ENCODE data around the gene CELSR3.

The CELSR3 gene

GRCh38 chr3:48631516-48632448 is 30.9 kb downstream of the CELSR3 start:
- FAIRE-seq = no peak

- no peak for FAIRE-seq
These were observed 31.9 kb downstream of the CELSR3 start for GRCh38 chr3:48630833-48631232.

GRCh38 chr3:48630407-48630806 is 32.3 kb downstream of the CELSR3 start:
- no peak for FAIRE-seq

GRCh38 chr3:48629894-48630293 is 32.8 kb downstream of the CELSR3 start:
- FAIRE-seq = no peak

- FAIRE-seq = no peak
These were observed 34.2 kb downstream of the CELSR3 start for GRCh38 chr3:48628277-48629017.

GRCh38 chr3:48625600-48625999 is 37.1 kb downstream of the CELSR3 start:
- FAIRE-seq = no peak

- FAIRE-seq = no peak
These were observed 37.9 kb downstream of the CELSR3 start for GRCh38 chr3:48624767-48625166.

- FAIRE-seq = no peak
These were observed 38.7 kb downstream of the CELSR3 start for GRCh38 chr3:48623851-48624547.

GRCh38 chr3:48621461-48621869 is 41.2 kb downstream of the CELSR3 start, which contains the start of gene TMEM89:
TMEM89 (minus strand) TSS chr3:48621769; CDS start chr3:48621756, 13 bp downstream.
- FAIRE-seq = no peak

- FAIRE-seq = no peak
These were observed 42.9 kb downstream of the CELSR3 start for GRCh38 chr3:48619541-48620524.

GRCh38 chr3:48617559-48617958 is 45.1 kb downstream of the CELSR3 start:
- no peak for FAIRE-seq

GRCh38 chr3:48614044-48614443 is 48.6 kb downstream of the CELSR3 start:
- FAIRE-seq = no peak

GRCh38 chr3:48612309-48612708 is 50.4 kb downstream of the CELSR3 start:
- no peak for FAIRE-seq

- peak; percentile 73 for FAIRE-seq
These were observed 53.3 kb downstream of the CELSR3 start, which contains the start of gene UQCRC1 for GRCh38 chr3:48609088-48610005. UQCRC1 (minus strand) TSS chr3:48609646; CDS start chr3:48609620, 26 bp downstream.

GRCh38 chr3:48607519-48607918 is 55.2 kb downstream of the CELSR3 start:
- FAIRE-seq = no peak

GRCh38 chr3:48601622-48601994 is 61.1 kb downstream of the CELSR3 start:
- no peak for FAIRE-seq

- FAIRE-seq = no peak
These were observed 61.7 kb downstream of the CELSR3 start for GRCh38 chr3:48600711-48601621.

GRCh38 chr3:48599509-48600285 is 63.0 kb downstream of the CELSR3 start:
- FAIRE-seq = no peak

- FAIRE-seq = no peak
These were observed 63.6 kb downstream of the CELSR3 start for GRCh38 chr3:48599077-48599501.

All from A204.1 (cell line).